Mesothelial cell of epicardium (in vitro differentiated cells): ENCODE measurements around the gene GPER1. TPM values are rescaled to one million over a fixed set of nuclear protein-coding genes. Genes with fewer than 3 reads are reported as not detected.

Source experiments
- DNase-seq, 2 experiments: peaks; one replicate each; pipeline ENCODE4 v3.0.0; 2021; ENCODE audit warnings: low spot score in 2 of 2; ENCODE audit not compliant: unreplicated experiment in 2 of 2
- H3K27ac Mint-ChIP-seq: 2 replicates; pipeline ENCODE4 v1.8.0; 2021; ENCODE audit warnings: mixed read lengths
- H3K27me3 Mint-ChIP-seq: 2 replicates; pipeline ENCODE4 v1.8.0; 2021; ENCODE audit warnings: low read depth, mixed read lengths
- H3K36me3 Mint-ChIP-seq: 2 replicates; pipeline ENCODE4 v1.8.0; 2021; ENCODE audit warnings: mixed read lengths
- H3K4me1 Mint-ChIP-seq: 2 replicates; pipeline ENCODE4 v1.8.0; 2021; ENCODE audit warnings: mixed read lengths
- H3K4me3 Mint-ChIP-seq: 2 replicates; pipeline ENCODE4 v1.8.0; 2021; ENCODE audit warnings: mild to moderate bottlenecking, moderate library complexity, mixed read lengths
- H3K9me3 Mint-ChIP-seq: 2 replicates; pipeline ENCODE4 v1.8.0; 2021; ENCODE audit warnings: mixed read lengths
- CTCF ChIP-seq: fragments of 200-600 bp; sonication (generic); IDR thresholded peaks from one replicate; pipeline ENCODE4 v1.5.0; 2021; ENCODE audit warnings: antibody characterized with exemption; ENCODE audit not compliant: unreplicated experiment
- total RNA-seq: library from RNA; stranded (reverse); gene quantifications from 3 replicates; pipeline ENCODE4 v1.2.1, GENCODE V29; 2021

The GPER1 gene
- total RNA-seq, 1 donor from 2014 or later, result 2.1 TPM

- Mint-ChIP-seq H3K4me3 (no peak overlapping the region), H3K27me3 (no peaks in the 10 kb centered on the region), H3K36me3 (no peaks in the 10 kb centered on the region), H3K4me1 (peaks cover 12% of the 10 kb centered on the region), H3K9me3 (no peaks in the 10 kb centered on the region), H3K27ac (no peak overlapping the region)
- no peak for DNase-seq
- TF ChIP-seq CTCF, result no peak
These were observed 23.3 kb upstream of the GPER1 start for GRCh38 chr7:1064581-1064980.

DNA sequence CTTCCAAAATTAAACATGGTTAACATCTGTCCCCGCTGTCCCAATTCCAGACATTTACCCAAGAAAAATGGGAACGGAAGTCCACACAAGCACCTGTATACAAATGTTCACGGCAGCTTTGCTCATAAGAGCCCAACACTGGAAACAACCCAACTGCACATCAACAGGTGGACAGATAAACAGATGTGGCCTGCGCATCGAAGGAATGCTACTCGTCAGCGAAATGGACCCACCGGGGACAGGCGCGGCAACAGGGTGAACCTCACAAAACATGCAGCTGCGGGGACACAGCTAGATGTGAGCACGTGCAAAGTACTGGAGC is 22.7 kb upstream of the GPER1 start:
- no peak for TF ChIP-seq CTCF
- Mint-ChIP-seq H3K4me1 (peaks cover 9% of the 10 kb centered on the region), H3K4me3 (no peak overlapping the region), H3K36me3 (no peaks in the 10 kb centered on the region), H3K9me3 (no peaks in the 10 kb centered on the region), H3K27ac (no peak overlapping the region), H3K27me3 (no peaks in the 10 kb centered on the region)
- no peak for DNase-seq

DNA sequence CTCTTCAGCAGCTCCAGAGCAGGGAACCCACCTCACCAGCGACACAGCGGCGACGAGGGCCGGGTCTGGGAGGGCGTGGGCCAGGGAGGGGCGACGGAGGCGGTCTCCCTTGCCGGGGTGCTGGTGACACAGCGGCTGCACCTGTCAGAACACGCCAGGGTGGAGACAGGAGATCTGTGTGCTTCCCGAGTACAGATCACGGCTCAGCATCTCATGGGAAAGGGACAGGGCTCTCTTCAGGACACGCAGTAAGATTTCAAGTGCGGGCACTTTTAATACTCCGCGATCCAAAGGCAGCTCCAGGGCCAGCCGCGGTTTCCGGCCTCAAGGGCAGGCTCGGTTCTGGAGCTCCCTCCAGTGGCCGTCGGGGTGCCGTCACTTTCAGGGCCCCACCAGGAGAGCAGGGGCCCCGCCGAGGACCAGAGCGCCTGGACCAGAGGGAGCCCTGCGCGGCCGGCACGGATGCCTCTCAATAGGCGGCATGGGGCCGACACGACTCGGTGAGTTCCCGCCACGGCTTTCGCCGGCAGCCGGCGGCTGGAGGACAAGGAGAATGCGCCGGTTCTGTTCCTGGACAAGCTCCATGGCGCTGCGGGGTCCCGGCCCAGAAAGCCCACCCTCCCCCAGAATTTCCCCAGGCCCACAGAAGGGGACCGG is 22.2 kb upstream of the GPER1 start:
- H3K27me3 Mint-ChIP-seq, result no peaks in the 10 kb centered on the region
- peak; percentile 62 to 87 for DNase-seq
- H3K9me3 Mint-ChIP-seq, result no peaks in the 10 kb centered on the region
- peaks cover 5% of the 10 kb centered on the region for H3K4me1 Mint-ChIP-seq
- peak; percentile 78 for TF ChIP-seq CTCF
- H3K36me3 Mint-ChIP-seq, result no peaks in the 10 kb centered on the region
- peak overlapping the region; percentile 17 for H3K4me3 Mint-ChIP-seq
- no peak overlapping the region for H3K27ac Mint-ChIP-seq

- DNase-seq, result no peak
- no peaks in the 10 kb centered on the region for H3K27me3 Mint-ChIP-seq
- H3K4me1 Mint-ChIP-seq, result peaks cover 7% of the 10 kb centered on the region
- H3K4me3 Mint-ChIP-seq, result no peak overlapping the region
- no peak overlapping the region for H3K27ac Mint-ChIP-seq
- no peaks in the 10 kb centered on the region for H3K9me3 Mint-ChIP-seq
- no peak for TF ChIP-seq CTCF
- H3K36me3 Mint-ChIP-seq, result peaks cover 2% of the 10 kb centered on the region
These were observed 21.7 kb upstream of the GPER1 start for GRCh38 chr7:1066242-1066588.

- no peak overlapping the region for H3K27ac Mint-ChIP-seq
- peaks cover 8% of the 10 kb centered on the region for H3K4me1 Mint-ChIP-seq
These were observed 19.9 kb upstream of the GPER1 start for GRCh38 chr7:1068013-1068412.

More at GRCh38 chr7:1068013-1068412, 19.9 kb upstream of the GPER1 start:
- no peak for DNase-seq
- no peaks in the 10 kb centered on the region for H3K27me3 Mint-ChIP-seq
- H3K36me3 Mint-ChIP-seq, result peaks cover 2% of the 10 kb centered on the region
- TF ChIP-seq CTCF, result no peak
- H3K4me3 Mint-ChIP-seq, result no peak overlapping the region
- no peaks in the 10 kb centered on the region for H3K9me3 Mint-ChIP-seq
